ENCODE data around the gene GPC3.

GRCh38 chrX:133876646-133877045 is 108.7 kb downstream of the GPC3 start:
- TF ChIP-seq CTCF (IDR thresholded peaks at IDR 0.05), result no peak
- TF ChIP-seq POLR2A (IDR thresholded peaks at IDR 0.05), result no peak
